A549 (cell line): ENCODE measurements around the gene CCDC40. TPM values are rescaled to one million over a fixed set of nuclear protein-coding genes. Genes with fewer than 3 reads are reported as not detected.

Experiments used
- ATAC-seq, 2 experiments: fragments of 200-7000 bp in 1 of 2; fragments of >200 bp in 1 of 2; cut with Nextera tagmentation in 1 of 2; cut with Tn5 transposase in 1 of 2; 3 replicates each; pipeline versions ENCODE4 v1.8.0 to v1.9.1; 2018 to 2020; ENCODE audit warnings: mild to moderate bottlenecking in 1 of 2, moderate library complexity in 1 of 2
- CTCF ChIA-PET: fragments of 300-600 bp; sonication (Branson Sonifier 250); formaldehyde crosslinking; extraction: SDS; loops from one replicate; lab custom pipeline; 2021; ENCODE audit warnings: antibody characterized with exemption, inconsistent platforms; lab: Yijun Ruan, JAX
- POLR2A ChIA-PET: fragments of 350-600 bp; formaldehyde crosslinking; extraction: SDS; loops from one replicate; lab custom pipeline; 2021; ENCODE audit warnings: antibody characterized with exemption, inconsistent platforms; lab: Yijun Ruan, JAX
- DNase-seq, 2 experiments: peaks; one replicate each; pipeline versions ENCODE4 v3.0.0 to v3.0.0-alpha.2; 2011 to 2016; ENCODE audit warnings: low read depth in 1 of 2, low spot score in 1 of 2
- FAIRE-seq: peaks from 2 replicates; lab custom pipeline; 2011; peaks lifted over from hg19 to GRCh38; lab: Jason Lieb, UNC
- H3K27ac ChIP-seq, 2 experiments: fragments of >200 bp; sonication (Bioruptor Twin); formaldehyde crosslinking; 3 replicates each; pipeline ENCODE4 v1.5.1; 2016 to 2017
- H3K4me1 ChIP-seq: fragments of >200 bp; sonication (Bioruptor Twin); formaldehyde crosslinking; 3 replicates; pipeline ENCODE4 v1.6.1; 2016
- H3K4me2 ChIP-seq: fragments of >200 bp; sonication (Bioruptor Twin); formaldehyde crosslinking; 3 replicates; pipeline ENCODE4 v1.6.1; 2016
- H3K4me3 ChIP-seq: fragments of >200 bp; sonication (Bioruptor Twin); formaldehyde crosslinking; 3 replicates; pipeline ENCODE4 v1.5.1; 2016
- H3K9me3 ChIP-seq: fragments of >200 bp; sonication (Bioruptor Twin); formaldehyde crosslinking; 3 replicates; pipeline ENCODE4 v1.6.1; 2016
- CBX2 ChIP-seq: fragments of 200-600 bp; sonication (generic); IDR thresholded peaks from 2 replicates; pipeline ENCODE4 v1.6.1; 2016; ENCODE audit warnings: low read depth, mild to moderate bottlenecking, borderline replicate concordance
- CHD4 ChIP-seq: fragments of 200-600 bp; sonication (generic); IDR thresholded peaks from 2 replicates; pipeline ENCODE4 v1.6.1; 2016; ENCODE audit warnings: antibody characterized with exemption, mild to moderate bottlenecking, borderline replicate concordance
- EHF ChIP-seq: fragments of 250-450 bp; sonication (Bioruptor Pico); IDR thresholded peaks from 2 replicates; pipeline ENCODE4 v1.5.0; 2020; ENCODE audit warnings: mild to moderate bottlenecking
- EP300 ChIP-seq, 2 experiments: fragments of >200 bp; sonication (Bioruptor Twin); formaldehyde crosslinking; IDR thresholded peaks; 2 replicates in 1 of 2; 3 replicates in 1 of 2; pipeline ENCODE4 v1.6.1; 2016 to 2017
- HOXA7 ChIP-seq: fragments of 250-450 bp; sonication (Bioruptor Pico); IDR thresholded peaks from 2 replicates; pipeline ENCODE4 v1.5.0; 2020; ENCODE audit warnings: mild to moderate bottlenecking, moderate library complexity
- MAZ ChIP-seq: fragments of 150-350 bp; IDR thresholded peaks from 2 replicates; pipeline ENCODE4 v1.6.1; 2014; ENCODE audit warnings: antibody characterized with exemption, low read depth, low read length, borderline replicate concordance
- NPAS2 ChIP-seq: fragments of 250-450 bp; sonication (Bioruptor Pico); IDR thresholded peaks from 2 replicates; pipeline ENCODE4 v1.8.0; 2022; ENCODE audit warnings: mild to moderate bottlenecking, moderate library complexity, borderline replicate concordance
- PHF8 ChIP-seq: fragments of 200-600 bp; sonication (generic); IDR thresholded peaks from 2 replicates; pipeline ENCODE4 v1.6.1; 2016; ENCODE audit warnings: low read depth, mild to moderate bottlenecking, antibody characterized with exemption, moderate library complexity, borderline replicate concordance
- POLR2AphosphoS2 ChIP-seq: conservative IDR thresholded peaks from 2 replicates; pipeline ENCODE4 v1.6.1; 2012; ENCODE audit warnings: low read length, improper control_type of control experiment, inconsistent platforms
- RAD21 ChIP-seq, 2 experiments: fragments of >200 bp in 1 of 2; sonication (Bioruptor Twin) in 1 of 2; formaldehyde crosslinking in 1 of 2; IDR thresholded peaks in 1 of 2; conservative IDR thresholded peaks in 1 of 2; 2 replicates in 1 of 2; 3 replicates in 1 of 2; pipeline ENCODE4 v1.6.1; 2012 to 2018; ENCODE audit warnings: inconsistent platforms in 1 of 2
- SMC3 ChIP-seq: fragments of >200 bp; sonication (Bioruptor Twin); formaldehyde crosslinking; IDR thresholded peaks from 3 replicates; pipeline ENCODE4 v1.6.1; 2018; ENCODE audit warnings: inconsistent platforms
- WGBS: methylation state at CpG from one replicate; pipeline ENCODE4 v1.1.6; 2017; ENCODE audit errors: missing lambda C conversion rate; 5-methylcytosine and 5-hydroxymethylcytosine counted together
- polyA plus RNA-seq, 4 experiments: library from polyadenylated mRNA; depleted of rRNA in 3 of 4; stranded (reverse); fragments of >200 nt; fragmentation: RNase III in 1 of 4; extraction: RNeasy Plus Mini Kit Qiagen cat#74134 plus additional on column Dnase treatment in 1 of 4; gene quantifications; 2 replicates in 3 of 4; 3 replicates in 1 of 4; pipeline ENCODE4 v1.2.3, GENCODE V29; 2011 to 2017
- TF ChIP-seq, protein P1 (sequence below): fragments of 250-450 bp; sonication (Bioruptor Pico); IDR thresholded peaks from 2 replicates; pipeline ENCODE4 v1.5.0; 2021; ENCODE audit warnings: mild to moderate bottlenecking, moderate library complexity, borderline replicate concordance
- TF ChIP-seq, protein P2 (sequence below): fragments of >200 bp; sonication (Bioruptor Twin); formaldehyde crosslinking; IDR thresholded peaks from 3 replicates; pipeline ENCODE4 v1.5.1; 2016
- TF ChIP-seq, protein P3 (sequence below): fragments of 150-350 bp; IDR thresholded peaks from 2 replicates; pipeline ENCODE4 v1.6.1; 2014; ENCODE audit warnings: low read depth, mild to moderate bottlenecking, low read length
- TF ChIP-seq, protein P4 (sequence below): IDR thresholded peaks from 2 replicates; pipeline ENCODE4 v1.6.1; 2012; ENCODE audit warnings: low read depth, borderline replicate concordance

Gene CCDC40
- polyA plus RNA-seq, 2 of the 4 experiments (the other 2 are of a cell fraction), result 5.9 to 11.3 TPM

DNA sequence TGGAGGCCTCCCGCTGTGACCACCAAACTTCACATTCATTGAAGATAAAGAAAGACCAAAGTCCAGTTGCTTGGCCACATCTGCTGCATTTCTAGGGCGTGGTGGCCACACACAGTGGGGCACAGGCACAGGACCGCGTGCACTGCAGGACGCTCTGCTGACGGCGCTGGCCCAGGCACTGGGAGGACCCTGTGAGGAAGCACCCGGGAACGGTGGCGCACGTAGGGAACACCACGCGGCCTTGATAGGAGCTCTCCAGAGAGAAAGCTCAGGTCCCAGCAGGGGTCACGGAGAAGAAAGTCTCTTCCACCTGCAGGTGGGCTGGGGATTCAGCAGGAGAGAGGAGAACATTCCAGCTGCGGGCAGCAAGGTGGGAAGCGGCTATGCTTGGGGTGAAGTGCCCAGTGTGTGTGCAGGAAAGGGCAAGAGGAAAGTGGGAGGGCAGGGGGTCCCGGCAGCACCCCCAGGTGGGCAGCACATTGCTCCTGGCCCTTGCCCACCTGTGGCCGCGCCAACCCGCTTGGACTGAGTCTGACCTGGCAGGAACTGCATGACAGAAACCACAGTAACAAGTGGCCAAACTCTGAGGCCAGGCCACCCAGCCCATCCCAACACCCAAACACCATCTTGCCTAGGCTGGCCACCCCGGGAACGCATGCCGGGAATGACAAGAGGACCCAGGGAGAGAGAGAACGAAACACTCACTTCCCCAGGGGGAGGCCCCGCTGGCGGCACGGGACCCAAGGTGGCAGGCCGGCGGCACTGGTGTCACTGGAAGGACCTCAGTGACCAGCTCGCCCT, 33.6 kb upstream of the CCDC40 start:
- CTCF ChIA-PET, result interaction anchor here (0.5 to 10.5 kb wide), 8 partner anchors 10 to 191 kb away, joined by 3 to 154 read pairs (median 4); partner anchors contain the start of genes CBX4 and TBC1D16
- 90% methylated on average over 30 of the region's 30 CpGs for WGBS
- POLR2A ChIA-PET, result no interaction called here
- ATAC-seq (no peak), DNase-seq (no peak), FAIRE-seq (no peak)
- Histone ChIP-seq H3K4me1 (peaks cover 19% of the 10 kb centered on the region), H3K4me2 (no peak overlapping the region), H3K9me3 (no peaks in the 10 kb centered on the region), H3K27ac (peak overlapping the region in 1 of 2 experiments; percentile 15; a peak in 1 of 6 replicates), H3K4me3 (no peak overlapping the region)
- TF ChIP-seq, protein P1, sequence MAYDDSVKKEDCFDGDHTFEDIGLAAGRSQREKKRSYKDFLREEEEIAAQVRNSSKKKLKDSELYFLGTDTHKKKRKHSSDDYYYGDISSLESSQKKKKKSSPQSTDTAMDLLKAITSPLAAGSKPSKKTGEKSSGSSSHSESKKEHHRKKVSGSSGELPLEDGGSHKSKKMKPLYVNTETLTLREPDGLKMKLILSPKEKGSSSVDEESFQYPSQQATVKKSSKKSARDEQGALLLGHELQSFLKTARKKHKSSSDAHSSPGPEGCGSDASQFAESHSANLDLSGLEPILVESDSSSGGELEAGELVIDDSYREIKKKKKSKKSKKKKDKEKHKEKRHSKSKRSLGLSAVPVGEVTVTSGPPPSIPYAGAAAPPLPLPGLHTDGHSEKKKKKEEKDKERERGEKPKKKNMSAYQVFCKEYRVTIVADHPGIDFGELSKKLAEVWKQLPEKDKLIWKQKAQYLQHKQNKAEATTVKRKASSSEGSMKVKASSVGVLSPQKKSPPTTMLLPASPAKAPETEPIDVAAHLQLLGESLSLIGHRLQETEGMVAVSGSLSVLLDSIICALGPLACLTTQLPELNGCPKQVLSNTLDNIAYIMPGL (CRISPR knock-in tag), result no peak

DNA sequence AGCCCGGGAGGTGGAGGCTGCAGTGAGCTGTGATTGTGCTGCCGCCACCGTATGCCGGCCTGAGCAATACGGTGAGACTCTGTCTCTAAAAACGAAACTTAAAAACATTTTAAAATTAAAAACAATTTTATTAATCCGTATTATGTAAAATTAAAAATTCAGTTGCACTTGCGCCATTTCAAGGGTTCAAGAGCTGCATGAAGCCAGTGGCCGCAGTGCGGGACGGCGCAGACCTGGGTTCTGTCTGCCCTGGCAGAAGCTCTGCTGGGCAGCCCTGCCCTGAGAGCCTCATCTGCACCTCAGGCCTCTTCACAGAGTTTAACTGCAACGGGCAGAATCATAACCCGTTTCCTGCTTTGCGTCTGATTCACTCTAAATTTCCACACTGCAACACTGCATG, 32.5 kb upstream of the CCDC40 start:
- WGBS, result 92% methylated on average over 15 of the region's 15 CpGs
- DNase-seq (no peak), ATAC-seq (no peak), FAIRE-seq (no peak)
- Histone ChIP-seq H3K4me3 (no peak overlapping the region), H3K4me2 (no peak overlapping the region), H3K27ac (no peak overlapping the region), H3K9me3 (no peaks in the 10 kb centered on the region), H3K4me1 (peaks cover 24% of the 10 kb centered on the region)
- TF ChIP-seq, protein P2, sequence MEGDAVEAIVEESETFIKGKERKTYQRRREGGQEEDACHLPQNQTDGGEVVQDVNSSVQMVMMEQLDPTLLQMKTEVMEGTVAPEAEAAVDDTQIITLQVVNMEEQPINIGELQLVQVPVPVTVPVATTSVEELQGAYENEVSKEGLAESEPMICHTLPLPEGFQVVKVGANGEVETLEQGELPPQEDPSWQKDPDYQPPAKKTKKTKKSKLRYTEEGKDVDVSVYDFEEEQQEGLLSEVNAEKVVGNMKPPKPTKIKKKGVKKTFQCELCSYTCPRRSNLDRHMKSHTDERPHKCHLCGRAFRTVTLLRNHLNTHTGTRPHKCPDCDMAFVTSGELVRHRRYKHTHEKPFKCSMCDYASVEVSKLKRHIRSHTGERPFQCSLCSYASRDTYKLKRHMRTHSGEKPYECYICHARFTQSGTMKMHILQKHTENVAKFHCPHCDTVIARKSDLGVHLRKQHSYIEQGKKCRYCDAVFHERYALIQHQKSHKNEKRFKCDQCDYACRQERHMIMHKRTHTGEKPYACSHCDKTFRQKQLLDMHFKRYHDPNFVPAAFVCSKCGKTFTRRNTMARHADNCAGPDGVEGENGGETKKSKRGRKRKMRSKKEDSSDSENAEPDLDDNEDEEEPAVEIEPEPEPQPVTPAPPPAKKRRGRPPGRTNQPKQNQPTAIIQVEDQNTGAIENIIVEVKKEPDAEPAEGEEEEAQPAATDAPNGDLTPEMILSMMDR, result no peak
- TF ChIP-seq, protein P3, sequence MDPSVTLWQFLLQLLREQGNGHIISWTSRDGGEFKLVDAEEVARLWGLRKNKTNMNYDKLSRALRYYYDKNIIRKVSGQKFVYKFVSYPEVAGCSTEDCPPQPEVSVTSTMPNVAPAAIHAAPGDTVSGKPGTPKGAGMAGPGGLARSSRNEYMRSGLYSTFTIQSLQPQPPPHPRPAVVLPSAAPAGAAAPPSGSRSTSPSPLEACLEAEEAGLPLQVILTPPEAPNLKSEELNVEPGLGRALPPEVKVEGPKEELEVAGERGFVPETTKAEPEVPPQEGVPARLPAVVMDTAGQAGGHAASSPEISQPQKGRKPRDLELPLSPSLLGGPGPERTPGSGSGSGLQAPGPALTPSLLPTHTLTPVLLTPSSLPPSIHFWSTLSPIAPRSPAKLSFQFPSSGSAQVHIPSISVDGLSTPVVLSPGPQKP, result no peak
- TF ChIP-seq CBX2 (no peak), PHF8 (no peak)
- CTCF ChIA-PET, result interaction anchor here (1.0 to 10.5 kb wide), 13 partner anchors 11 to 258 kb away, joined by 3 to 154 read pairs (median 5); partner anchors contain the start of genes GAA and TBC1D16
- POLR2A ChIA-PET, result interaction anchor here (1.1 kb wide), 1 partner anchor 257 kb away, joined by 3 read pairs; the partner anchor contains the start of gene RNF213

DNA sequence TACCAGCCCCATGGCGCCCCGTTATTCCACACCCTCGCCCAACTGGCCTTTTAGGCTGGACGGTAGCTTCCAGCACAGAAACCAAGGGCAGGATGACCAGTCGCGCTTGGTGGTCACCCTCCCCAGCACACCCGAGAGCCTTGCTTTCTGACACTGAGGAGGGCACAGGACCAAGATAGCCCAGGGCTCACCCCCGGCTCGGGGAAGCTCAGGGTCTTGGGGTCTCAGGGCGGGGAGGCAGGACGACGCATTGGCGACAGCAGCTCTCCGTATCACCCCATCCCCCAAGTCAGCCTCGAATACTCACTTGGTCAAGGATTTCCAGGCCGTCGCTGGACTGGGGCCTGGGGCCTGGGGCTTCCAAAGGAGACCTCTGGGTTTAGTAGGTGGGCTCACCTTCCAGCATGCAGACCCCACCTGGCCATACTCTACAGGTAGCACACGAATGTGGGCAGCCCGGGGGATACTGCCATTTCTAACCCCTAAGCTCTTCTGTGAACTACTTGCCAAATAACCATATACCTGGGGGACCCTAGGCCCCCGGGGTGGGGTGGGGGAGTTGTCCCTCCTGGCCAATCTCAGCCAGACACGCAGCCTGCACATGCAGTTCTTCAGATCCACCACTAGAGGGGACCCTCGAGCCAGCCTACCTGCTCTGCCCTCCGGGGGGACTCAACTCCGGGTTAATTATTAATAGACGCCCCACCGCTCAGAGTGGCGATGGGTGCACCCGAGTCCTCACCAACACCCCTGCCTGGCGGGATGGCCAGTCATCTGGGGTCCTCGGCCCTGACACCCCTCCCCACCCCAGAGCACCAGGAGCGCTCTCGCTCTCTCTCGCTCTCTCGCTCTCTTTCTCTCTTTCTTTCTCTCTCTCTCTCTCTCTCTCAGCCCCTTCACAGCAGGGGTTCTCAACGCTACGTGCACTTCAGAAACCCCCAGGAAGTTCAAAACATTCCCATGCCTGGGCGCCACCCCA, 30.8 kb upstream of the CCDC40 start:
- Histone ChIP-seq H3K4me3 (peak overlapping the region; percentile 33), H3K4me1 (peaks cover 24% of the 10 kb centered on the region), H3K9me3 (no peaks in the 10 kb centered on the region), H3K4me2 (peak overlapping the region; percentile 86), H3K27ac (peak overlapping the region; percentile 66 to 73)
- ChIA-PET POLR2A (no interaction called here), CTCF (interaction anchor here (0.6 to 10.5 kb wide), 70 partner anchors 9 to 1844 kb away, joined by 3 to 154 read pairs (median 4); partner anchors contain the start of genes CBX8, GAA and TBC1D16)
- WGBS, result 36% methylated on average over 37 of the region's 37 CpGs
- DNase-seq (peak; percentile 60 to 97), ATAC-seq (peak; percentile 49 to 67), FAIRE-seq (no peak)
- TF ChIP-seq EP300 (IDR thresholded peaks at IDR 0.05) (no peak), NPAS2 (CRISPR knock-in tag) (no peak), POLR2AphosphoS2 (no peak), EHF (CRISPR knock-in tag) (no peak), CHD4 (no peak), MAZ (peak; percentile 29; the same call in 1 of the 2 replicates), HOXA7 (no peak), RAD21 (conservative IDR thresholded peaks at IDR 0.05 in 1 of 2, IDR thresholded peaks at IDR 0.05 in 1 of 2) (peak; percentile 81 to 89), SMC3 (peak; percentile 81)
- TF ChIP-seq, protein P1 (CRISPR knock-in tag), result no peak
- TF ChIP-seq, protein P2, result peak; percentile 97
- TF ChIP-seq, protein P4, sequence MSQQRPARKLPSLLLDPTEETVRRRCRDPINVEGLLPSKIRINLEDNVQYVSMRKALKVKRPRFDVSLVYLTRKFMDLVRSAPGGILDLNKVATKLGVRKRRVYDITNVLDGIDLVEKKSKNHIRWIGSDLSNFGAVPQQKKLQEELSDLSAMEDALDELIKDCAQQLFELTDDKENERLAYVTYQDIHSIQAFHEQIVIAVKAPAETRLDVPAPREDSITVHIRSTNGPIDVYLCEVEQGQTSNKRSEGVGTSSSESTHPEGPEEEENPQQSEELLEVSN, result no peak
